Upper lobe of left lung (tissue), 6 donors: ENCODE results near the gene LBX1. TPM values are rescaled to one million over a fixed set of nuclear protein-coding genes. Genes with fewer than 3 reads are reported as not detected.

ENCODE experiments used
- ATAC-seq, 2 donors: fragments of 200-7000 bp; cut with Tn5 transposase; one replicate each; pipeline ENCODE4 v1.9.1; 2022; ENCODE audit warnings: mild to moderate bottlenecking in 2 of 2, moderate library complexity in 2 of 2; ENCODE audit not compliant: low FRiP score in 2 of 2
- DNase-seq, 2 donors: peaks; one replicate each; pipeline ENCODE4 v3.0.0-alpha.2; 2019 to 2020
- H3K27ac ChIP-seq, 4 donors: fragments of 200-600 bp; sonication (generic); one replicate each; pipeline ENCODE4 v1.5.1; 2016 to 2019
- H3K27me3 ChIP-seq, 4 donors: fragments of 200-600 bp; sonication (generic); one replicate each; pipeline ENCODE4 v1.5.1; 2017 to 2019
- H3K36me3 ChIP-seq, 4 donors: fragments of 200-600 bp; sonication (generic); one replicate each; pipeline ENCODE4 v1.5.1; 2016 to 2019
- H3K4me1 ChIP-seq, 4 donors: fragments of 200-600 bp; sonication (generic); one replicate each; pipeline ENCODE4 v1.5.1; 2018 to 2019
- H3K4me3 ChIP-seq, 4 donors: fragments of 200-600 bp; sonication (generic); one replicate each; pipeline ENCODE4 v1.5.1; 2017 to 2019; ENCODE audit warnings: mild to moderate bottlenecking in 2 of 4, moderate library complexity in 1 of 4
- H3K9me3 ChIP-seq, 4 donors: fragments of 200-600 bp; sonication (generic); one replicate each; pipeline ENCODE4 v1.5.1; 2018 to 2019
- CTCF ChIP-seq, 6 experiments: fragments of 450-650 bp in 4 of 6; fragments of 200-600 bp in 2 of 6; sonication (generic) in 2 of 6; IDR thresholded peaks; one replicate each; pipeline ENCODE4 v1.5.1; 2016 to 2019; ENCODE audit warnings: antibody characterized with exemption in 6 of 6
- EP300 ChIP-seq, 4 donors: sonication (generic); formaldehyde crosslinking; IDR thresholded peaks; one replicate each; pipeline ENCODE4 v1.5.1; 2017; ENCODE audit warnings: antibody characterized with exemption in 4 of 4, control low read depth in 2 of 4
- POLR2A ChIP-seq, 4 donors: fragments of 450-650 bp; IDR thresholded peaks; one replicate each; pipeline ENCODE4 v1.5.1; 2016 to 2017; ENCODE audit warnings: antibody characterized with exemption in 4 of 4, mild to moderate bottlenecking in 2 of 4
- POLR2AphosphoS5 ChIP-seq, 2 donors: sonication (generic); formaldehyde crosslinking; IDR thresholded peaks; one replicate each; pipeline ENCODE4 v1.5.1; 2017; ENCODE audit warnings: antibody characterized with exemption in 2 of 2
- WGBS, 2 donors: methylation state at CpG; one replicate each; pipeline ENCODE4 v1.1.5; 2017 to 2018; 5-methylcytosine and 5-hydroxymethylcytosine counted together
- total RNA-seq, 6 donors: library from RNA; depleted of rRNA in 4 of 6; stranded (reverse); fragments of >200 nt in 4 of 6; gene quantifications; one replicate each; pipeline versions ENCODE4 v1.1.0 to v1.2.1, GENCODE V29; 2016 to 2021
- donor health status: DM: no; HTN: no; CAD: no; lungs with moderate emphysema.
- donor health status: DM: no; HTN: yes; CAD: no; lungs with severe emphysema.

The LBX1 gene
- total RNA-seq, 6 donors from 2014 or later, result 0.11 to 0.20 TPM; not detected in 4

- DNase-seq (no peak), ATAC-seq (no peak)
- WGBS, 2 donors, result 86 to 95% methylated on average over 4 of the region's 4 CpGs
- Histone ChIP-seq H3K4me3 (no peak overlapping the region), H3K9me3 (peaks cover 0 to 9% (median 7%) of the 10 kb centered on the region in 4 donors), H3K27me3 (peaks cover 0 to 3% (median 0%) of the 10 kb centered on the region in 4 donors), H3K36me3 (no peaks in the 10 kb centered on the region), H3K27ac (no peak overlapping the region), H3K4me1 (peaks cover 0 to 6% (median 0%) of the 10 kb centered on the region in 4 donors)
- TF ChIP-seq EP300 (IDR thresholded peaks at IDR 0.05) (no peak), POLR2AphosphoS5 (IDR thresholded peaks at IDR 0.05) (no peak), POLR2A (IDR thresholded peaks at IDR 0.05) (no peak), CTCF (IDR thresholded peaks at IDR 0.05) (no peak)
Observed at GRCh38 chr10:101257491-101257890, 28.2 kb upstream of the LBX1 start.

- DNase-seq, result no peak
- Histone ChIP-seq H3K4me3 (no peak overlapping the region), H3K36me3 (no peaks in the 10 kb centered on the region), H3K27me3 (peaks cover 0 to 3% (median 0%) of the 10 kb centered on the region in 4 donors), H3K27ac (no peak overlapping the region), H3K4me1 (peaks cover 0 to 6% (median 0%) of the 10 kb centered on the region in 4 donors), H3K9me3 (peaks cover 0 to 9% (median 7%) of the 10 kb centered on the region in 4 donors)
- 77 to 84% methylated on average over 3 of the region's 3 CpGs for whole genome bisulfite sequencing, 2 donors
- TF ChIP-seq CTCF (IDR thresholded peaks at IDR 0.05) (no peak), EP300 (IDR thresholded peaks at IDR 0.05) (no peak), POLR2A (IDR thresholded peaks at IDR 0.05) (no peak), POLR2AphosphoS5 (IDR thresholded peaks at IDR 0.05) (no peak)
- no peak for ATAC-seq
Observed at GRCh38 chr10:101257084-101257483, 27.8 kb upstream of the LBX1 start.

DNA sequence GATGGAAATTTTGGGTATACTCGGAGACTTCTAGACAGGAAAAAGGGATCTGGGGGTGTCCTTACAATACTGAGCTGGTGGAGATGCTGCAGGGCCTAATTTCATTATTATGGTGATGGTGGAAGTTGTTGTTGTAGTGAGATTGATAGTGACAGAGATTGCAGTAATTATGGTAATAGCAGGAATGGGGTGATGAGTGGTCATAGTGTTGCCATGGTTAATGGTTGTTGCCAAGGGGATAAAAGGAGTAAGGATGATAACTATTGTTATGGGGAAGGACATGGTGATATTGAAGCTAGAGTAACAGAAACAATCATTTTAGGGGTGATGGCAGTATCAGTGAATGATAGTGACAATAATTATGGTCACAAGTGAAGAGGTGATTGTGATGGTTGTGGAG is 27.1 kb upstream of the LBX1 start:
- no peak for TF ChIP-seq POLR2AphosphoS5 (IDR thresholded peaks at IDR 0.05)
- no peak for TF ChIP-seq EP300 (IDR thresholded peaks at IDR 0.05)
- DNase-seq (no peak), ATAC-seq (no peak)
- peaks cover 0 to 9% (median 7%) of the 10 kb centered on the region in 4 donors for H3K9me3 ChIP-seq
- 74 to 77% methylated on average over 1 of the region's 1 CpG for WGBS, 2 donors
- no peak overlapping the region for H3K27ac ChIP-seq
- no peaks in the 10 kb centered on the region for H3K36me3 ChIP-seq
- H3K4me1 ChIP-seq, result peaks cover 0 to 6% (median 0%) of the 10 kb centered on the region in 4 donors
- peaks cover 0 to 3% (median 0%) of the 10 kb centered on the region in 4 donors for H3K27me3 ChIP-seq
- H3K4me3 ChIP-seq, result no peak overlapping the region

GRCh38 chr10:101250136-101250535 is 20.9 kb upstream of the LBX1 start:
- H3K9me3 ChIP-seq, result no peaks in the 10 kb centered on the region
- ATAC-seq (no peak), DNase-seq (no peak)
- no peak overlapping the region for H3K4me3 ChIP-seq
- 71 to 78% methylated on average over 7 of the region's 7 CpGs for WGBS, 2 donors
- TF ChIP-seq POLR2AphosphoS5 (IDR thresholded peaks at IDR 0.05) (no peak), EP300 (IDR thresholded peaks at IDR 0.05) (no peak), POLR2A (IDR thresholded peaks at IDR 0.05) (no peak), CTCF (IDR thresholded peaks at IDR 0.05) (no peak)
- H3K36me3 ChIP-seq, result no peaks in the 10 kb centered on the region
- H3K27ac ChIP-seq, result no peak overlapping the region
- H3K27me3 ChIP-seq, result no peaks in the 10 kb centered on the region
- H3K4me1 ChIP-seq, result no peaks in the 10 kb centered on the region

DNA sequence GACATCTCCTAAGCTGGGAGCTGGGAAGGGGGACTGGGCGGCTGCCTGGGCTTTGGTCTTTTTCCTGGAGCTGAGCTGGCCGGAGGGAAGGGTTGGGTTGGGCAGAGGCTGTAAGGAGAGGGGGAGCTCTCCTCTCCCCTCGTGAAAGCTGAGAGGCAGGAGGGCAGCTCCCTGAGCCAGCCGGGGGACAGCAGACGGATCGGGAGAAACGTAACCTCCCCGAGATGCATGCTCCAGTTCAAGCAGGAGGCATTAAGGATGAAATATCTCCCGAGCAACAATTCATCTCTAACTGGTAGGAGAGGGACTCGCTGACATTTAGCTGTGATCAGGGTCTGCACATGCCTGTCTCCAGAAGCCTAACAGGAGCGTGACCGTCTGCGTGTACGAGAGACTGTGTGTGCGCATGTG is 19.9 kb upstream of the LBX1 start:
- ATAC-seq (no peak), DNase-seq (peak in 1 of 2 donors; percentile 14)
- Histone ChIP-seq H3K4me3 (no peak overlapping the region), H3K27me3 (no peaks in the 10 kb centered on the region), H3K4me1 (no peaks in the 10 kb centered on the region), H3K36me3 (no peaks in the 10 kb centered on the region), H3K27ac (no peak overlapping the region), H3K9me3 (no peaks in the 10 kb centered on the region)
- 43 to 45% methylated on average over 15 of the region's 15 CpGs for WGBS, 2 donors
- no peak for TF ChIP-seq CTCF (IDR thresholded peaks at IDR 0.05)
- no peak for TF ChIP-seq EP300 (IDR thresholded peaks at IDR 0.05)
- no peak for TF ChIP-seq POLR2AphosphoS5 (IDR thresholded peaks at IDR 0.05)
- no peak for TF ChIP-seq POLR2A (IDR thresholded peaks at IDR 0.05)
